ENCODE results near the gene ZNF563.

- TF ChIP-seq CTCF (conservative IDR thresholded peaks at IDR 0.05; ENCODE audit: low read depth, low read length) (no peak), EZH2 (IDR thresholded peaks at IDR 0.05; ENCODE audit: low read length, unreplicated experiment) (no peak), EZH2phosphoT487 (IDR thresholded peaks at IDR 0.05; ENCODE audit: borderline replicate concordance, low read length) (no peak)
Measured at GRCh38 chr19:12353375-12353774, 19.9 kb upstream of the ZNF563 start.

All from PC-3 (cell line).